DND-41 (cell line): ENCODE data around the gene KIAA1549.

Source experiments
- ATAC-seq: fragments of 200-7000 bp; cut with Tn5 transposase; 3 replicates; pipeline ENCODE4 v1.9.1; 2021; ENCODE audit warnings: low read depth; ENCODE audit not compliant: insufficient read depth
- DNase-seq: peaks from one replicate; pipeline ENCODE4 v3.0.0-alpha.2; 2020
- H2AFZ ChIP-seq: 2 replicates; pipeline ENCODE4 v1.6.0; 2012; ENCODE audit warnings: low read depth, low read length
- H3K27ac ChIP-seq: 2 replicates; pipeline ENCODE4 v1.5.1; 2012; ENCODE audit warnings: low read length, inconsistent platforms
- H3K27me3 ChIP-seq: fragments of 200-600 bp; sonication (generic); 2 replicates; pipeline ENCODE4 v1.6.0; 2012; ENCODE audit warnings: low read length, mild to moderate bottlenecking, inconsistent platforms; ENCODE audit not compliant: insufficient read depth, poor library complexity
- H3K36me3 ChIP-seq: 2 replicates; pipeline ENCODE4 v1.5.1; 2012; ENCODE audit warnings: low read length, inconsistent platforms; ENCODE audit not compliant: insufficient read depth
- H3K4me1 ChIP-seq: 2 replicates; pipeline ENCODE4 v1.5.1; 2012; ENCODE audit warnings: mild to moderate bottlenecking, low read length; ENCODE audit not compliant: insufficient read depth
- H3K4me2 ChIP-seq: 2 replicates; pipeline ENCODE4 v1.6.0; 2012; ENCODE audit warnings: mild to moderate bottlenecking, moderate library complexity, low read length, inconsistent platforms; ENCODE audit not compliant: insufficient read depth
- H3K4me3 ChIP-seq, 2 experiments: fragments of 200-600 bp in 1 of 2; shearing (Covaris generic) in 1 of 2; 2 replicates each; pipeline ENCODE4 v1.5.1; 2012 to 2016; ENCODE audit warnings: inconsistent platforms in 2 of 2, low read length in 2 of 2, mild to moderate bottlenecking in 2 of 2, low read depth in 1 of 2, moderate library complexity in 1 of 2
- H3K79me2 ChIP-seq: 2 replicates; pipeline ENCODE4 v1.6.0; 2012; ENCODE audit warnings: low read length, inconsistent platforms; ENCODE audit not compliant: insufficient read depth
- H3K9ac ChIP-seq: 2 replicates; pipeline ENCODE4 v1.6.0; 2012; ENCODE audit warnings: low read depth, mild to moderate bottlenecking, inconsistent platforms, low read length, moderate library complexity
- H3K9me3 ChIP-seq: 2 replicates; pipeline ENCODE4 v1.5.1; 2012; ENCODE audit warnings: low read length, moderate library complexity, mild to moderate bottlenecking, inconsistent platforms; ENCODE audit not compliant: insufficient read depth, severe bottlenecking
- H4K20me1 ChIP-seq: 2 replicates; pipeline ENCODE4 v1.6.0; 2012; ENCODE audit warnings: low read length; ENCODE audit not compliant: insufficient read depth
- CTCF ChIP-seq: IDR thresholded peaks from 2 replicates; pipeline ENCODE4 v1.5.1; 2012; ENCODE audit warnings: borderline replicate concordance, low read length, moderate library complexity, mild to moderate bottlenecking; ENCODE audit not compliant: poor library complexity, severe bottlenecking; ENCODE audit errors: extremely low read depth
- EZH2 ChIP-seq: IDR thresholded peaks from 3 replicates; pipeline ENCODE4 v1.6.1; 2012; ENCODE audit warnings: borderline replicate concordance, low read depth, mild to moderate bottlenecking, moderate library complexity, low read length, inconsistent platforms; ENCODE audit not compliant: severe bottlenecking

The KIAA1549 gene

DNA sequence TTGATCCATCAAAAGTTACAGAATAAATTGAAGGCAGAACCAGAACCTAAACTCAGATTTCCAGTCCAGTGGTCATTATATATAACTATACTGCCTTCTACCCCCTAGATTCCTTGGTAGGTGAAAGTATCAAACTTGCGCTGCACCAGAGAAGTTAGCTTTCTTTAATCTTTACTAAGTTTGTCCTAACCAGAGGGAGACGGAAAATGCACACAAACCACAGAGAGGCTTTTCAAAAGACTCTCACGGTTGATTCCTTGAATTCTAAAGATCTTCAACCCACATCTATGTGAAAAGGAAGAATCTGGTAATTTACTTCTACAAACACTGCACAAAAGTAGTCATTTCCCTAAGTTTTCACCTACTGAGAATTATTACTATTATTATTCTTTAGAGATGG lies 18.2 kb upstream of the KIAA1549 start:
- ATAC-seq (peak; percentile 86), DNase-seq (no peak)
- no peaks in the 10 kb centered on the region for H3K79me2 ChIP-seq
- H3K4me1 ChIP-seq, result no peaks in the 10 kb centered on the region
- no peaks in the 10 kb centered on the region for H4K20me1 ChIP-seq
- H3K4me3 ChIP-seq, result no peak overlapping the region
- H3K9ac ChIP-seq, result no peak overlapping the region
- no peak overlapping the region for H3K4me2 ChIP-seq
- no peak overlapping the region for H3K27ac ChIP-seq
- TF ChIP-seq CTCF (no peak), EZH2 (no peak)
- H3K9me3 ChIP-seq, result peaks cover 10% of the 10 kb centered on the region
- no peaks in the 10 kb centered on the region for H3K27me3 ChIP-seq
- no peaks in the 10 kb centered on the region for H3K36me3 ChIP-seq
- H2AFZ ChIP-seq, result no peak overlapping the region

GRCh38 chr7:138992052-138992531 lies 10.9 kb upstream of the KIAA1549 start:
- Histone ChIP-seq H3K27me3 (no peaks in the 10 kb centered on the region), H3K79me2 (no peaks in the 10 kb centered on the region), H4K20me1 (no peaks in the 10 kb centered on the region), H2AFZ (no peak overlapping the region), H3K9me3 (peaks cover 5% of the 10 kb centered on the region), H3K9ac (no peak overlapping the region), H3K4me1 (no peaks in the 10 kb centered on the region), H3K36me3 (no peaks in the 10 kb centered on the region), H3K4me2 (no peak overlapping the region), H3K4me3 (no peak overlapping the region), H3K27ac (no peak overlapping the region)
- no peak for TF ChIP-seq EZH2
- TF ChIP-seq CTCF, result no peak
- no peak for DNase-seq
- peak; percentile 62; the same call in 2 of the 3 replicates for ATAC-seq

GRCh38 chr7:138987686-138988085 lies 6.5 kb upstream of the KIAA1549 start:
- Histone ChIP-seq H3K36me3 (no peaks in the 10 kb centered on the region), H3K4me3 (no peak overlapping the region), H3K9me3 (peaks cover 5% of the 10 kb centered on the region), H2AFZ (no peak overlapping the region), H3K27me3 (no peaks in the 10 kb centered on the region), H4K20me1 (no peaks in the 10 kb centered on the region), H3K4me2 (no peak overlapping the region), H3K4me1 (no peaks in the 10 kb centered on the region), H3K9ac (no peak overlapping the region), H3K79me2 (no peaks in the 10 kb centered on the region), H3K27ac (no peak overlapping the region)
- TF ChIP-seq CTCF (no peak), EZH2 (no peak)
- no peak for ATAC-seq
- no peak for DNase-seq

DNA sequence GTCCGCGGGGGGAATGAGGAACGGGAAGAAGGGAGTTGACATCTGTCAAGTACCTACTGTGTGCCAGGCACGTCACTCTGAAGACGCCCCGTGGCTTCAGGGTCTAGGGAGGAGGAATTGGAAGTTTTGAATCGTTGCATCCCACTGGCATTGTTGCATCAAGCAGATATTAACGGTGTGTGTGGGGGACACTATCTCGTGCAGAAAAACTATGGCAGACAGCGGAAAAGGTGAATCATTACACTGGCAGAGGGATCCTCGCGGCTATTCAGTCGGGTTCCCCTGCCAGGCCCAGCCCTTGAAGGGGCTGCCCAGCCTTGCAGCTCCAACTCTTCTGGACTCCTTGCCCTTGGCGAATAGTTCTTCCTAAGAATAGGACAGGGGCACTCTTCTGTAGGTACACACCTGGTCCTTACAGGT lies 1.0 kb upstream of the KIAA1549 start:
- Histone ChIP-seq H3K79me2 (no peaks in the 10 kb centered on the region), H3K4me3 (peak overlapping the region in 1 of 2 experiments; percentile 62; a peak in 1 of 4 replicates), H3K4me2 (peak overlapping the region; percentile 89), H4K20me1 (no peaks in the 10 kb centered on the region), H3K36me3 (no peaks in the 10 kb centered on the region), H3K4me1 (peaks cover 18% of the 10 kb centered on the region), H3K27me3 (peaks cover 16% of the 10 kb centered on the region), H3K9me3 (no peaks in the 10 kb centered on the region), H3K27ac (no peak overlapping the region), H2AFZ (0 out of 2 replicates have a peak overlapping the region, but pooled peaks have one; percentile 72), H3K9ac (no peak overlapping the region)
- ATAC-seq, result no peak
- no peak for DNase-seq
- no peak for TF ChIP-seq CTCF
- TF ChIP-seq EZH2, result no peak
